Limb (tissue), 2 donors: ENCODE results near the gene ZNF578.
"Not testable (repeated sequence)": the region's sequence is repeated elsewhere in the genome, so short reads cannot be mapped to it uniquely, and the experiment has no call there.

Source experiments
- DNase-seq, 2 donors: peaks; one replicate each; pipeline ENCODE4 v3.0.0-alpha.2; 2016; ENCODE audit errors: extremely low spot score in 2 of 2

The ZNF578 gene

GRCh38 chr19:52558732-52559445 is 105.5 kb downstream of the ZNF578 start:
- not testable (repeated sequence) for DNase-seq

DNA sequence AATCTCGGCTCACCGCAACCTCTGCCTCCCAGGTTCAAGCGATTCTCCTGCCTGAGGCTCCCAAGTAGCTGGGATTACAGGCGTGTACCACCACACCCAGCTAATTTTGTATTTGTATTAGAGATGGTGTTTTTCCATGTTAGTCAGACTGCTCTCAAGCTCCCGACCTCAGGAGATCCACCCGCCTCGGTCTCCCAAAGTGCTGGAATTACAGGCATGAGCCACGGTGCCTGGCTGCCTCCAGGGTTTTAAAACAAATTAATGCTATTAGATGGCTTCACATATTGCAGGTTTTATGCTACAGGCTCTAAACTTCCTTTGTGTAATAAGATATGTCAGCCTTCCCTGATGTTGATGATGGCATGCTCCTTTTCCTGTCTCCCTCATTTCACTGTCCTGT is 108.3 kb downstream of the ZNF578 start:
- not testable (repeated sequence) for DNase-seq
